Esophagus mucosa (tissue), 1 donor: ENCODE measurements around the gene VIPAS39. TPM values are rescaled to one million over a fixed set of nuclear protein-coding genes. Genes with fewer than 3 reads are reported as not detected.

Source experiments
- ATAC-seq: fragments of 200-7000 bp; cut with Tn5 transposase; one replicate; pipeline ENCODE4 v1.9.1; 2020
- total RNA-seq: library from RNA; stranded (reverse); gene quantifications from one replicate; pipeline ENCODE4 v1.2.4, GENCODE V29; 2023
- donor health status: DM: yes; HTN: yes; CAD: no.

VIPAS39 gene
- total RNA-seq = 11.9 TPM

DNA sequence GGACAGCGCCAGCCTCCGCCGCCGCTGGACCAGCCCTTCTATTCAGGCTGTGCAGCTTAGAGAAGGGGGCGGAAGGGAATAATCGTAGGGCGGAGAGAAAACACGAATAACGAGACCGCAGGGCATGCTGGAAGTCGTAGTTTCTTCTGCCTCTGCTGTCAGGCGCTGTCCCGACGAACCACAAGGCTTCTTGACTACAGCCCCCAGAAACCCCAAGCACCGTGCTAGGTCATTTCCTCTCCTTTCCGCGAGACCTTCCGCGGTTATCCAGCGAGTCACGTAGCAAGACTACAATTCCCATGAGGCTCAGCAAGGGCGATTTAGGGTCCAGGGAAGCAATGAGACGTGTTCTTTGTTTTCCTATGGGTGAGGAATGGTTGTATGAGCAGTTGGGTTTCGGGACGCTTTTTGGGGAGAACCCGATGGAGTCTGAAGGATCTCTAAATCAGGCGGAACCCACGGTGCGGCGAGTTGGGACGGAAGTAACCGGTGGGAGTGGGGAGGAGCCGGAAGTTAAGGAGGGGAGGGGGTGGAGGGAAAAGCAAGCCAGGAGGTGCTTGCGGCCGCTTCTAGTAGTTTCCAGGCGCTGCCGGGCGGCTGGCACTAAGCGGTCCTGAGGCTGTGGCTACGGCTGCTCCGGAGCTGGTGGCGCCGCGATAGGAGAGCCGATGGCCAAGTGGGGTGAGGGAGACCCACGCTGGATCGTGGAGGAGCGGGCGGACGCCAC is at the start of gene VIPAS39, which contains the start of gene AHSA1:
VIPAS39 (minus strand) TSS at position 80 of the 727 bp plus-strand sequence. CDS start 3,499 bp downstream, outside the sequence.
AHSA1 (plus strand) TSS at position 572 of the 727 bp plus-strand sequence; CDS start at position 669, 97 bp downstream.
- ATAC-seq = peak; percentile 99

DNA sequence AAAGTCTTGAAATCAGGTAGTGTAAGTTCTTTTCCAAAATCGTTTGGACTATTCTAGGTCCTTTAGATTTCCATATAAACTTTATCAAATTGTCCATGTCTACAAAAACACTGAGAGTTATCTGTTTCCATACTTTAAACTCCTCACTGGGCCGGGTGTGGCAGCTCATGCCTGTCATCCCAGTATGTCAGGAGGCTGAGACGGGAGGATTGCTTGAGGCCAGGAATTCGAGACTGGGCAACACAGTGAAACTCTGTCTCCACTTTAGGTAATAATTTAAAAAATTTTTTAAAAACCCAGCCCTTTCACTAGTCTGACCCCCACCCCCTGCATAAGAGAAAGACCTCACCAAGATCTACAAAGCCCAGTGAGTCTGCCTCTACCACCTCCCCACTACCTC is 47.6 kb upstream of the VIPAS39 start:
- no peak for ATAC-seq

DNA sequence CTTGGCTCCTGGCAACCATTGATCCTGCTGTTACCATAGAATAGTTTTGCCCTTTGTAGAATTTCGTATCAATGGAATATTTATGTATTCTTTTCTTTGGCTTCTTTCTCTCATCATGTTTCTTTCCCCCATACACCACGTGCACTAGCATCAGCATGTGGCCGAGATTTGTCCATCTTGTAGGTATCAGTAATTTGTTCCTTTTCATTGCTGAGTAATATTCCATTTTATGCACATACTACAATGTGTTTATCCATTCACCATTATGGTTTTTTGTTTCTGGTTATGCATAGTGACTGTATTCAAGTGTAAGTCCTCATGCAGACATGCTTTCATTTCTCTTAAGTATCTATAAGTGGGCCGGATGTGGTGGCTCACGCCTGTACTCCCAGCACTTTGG is 45.7 kb upstream of the VIPAS39 start:
- no peak for ATAC-seq

DNA sequence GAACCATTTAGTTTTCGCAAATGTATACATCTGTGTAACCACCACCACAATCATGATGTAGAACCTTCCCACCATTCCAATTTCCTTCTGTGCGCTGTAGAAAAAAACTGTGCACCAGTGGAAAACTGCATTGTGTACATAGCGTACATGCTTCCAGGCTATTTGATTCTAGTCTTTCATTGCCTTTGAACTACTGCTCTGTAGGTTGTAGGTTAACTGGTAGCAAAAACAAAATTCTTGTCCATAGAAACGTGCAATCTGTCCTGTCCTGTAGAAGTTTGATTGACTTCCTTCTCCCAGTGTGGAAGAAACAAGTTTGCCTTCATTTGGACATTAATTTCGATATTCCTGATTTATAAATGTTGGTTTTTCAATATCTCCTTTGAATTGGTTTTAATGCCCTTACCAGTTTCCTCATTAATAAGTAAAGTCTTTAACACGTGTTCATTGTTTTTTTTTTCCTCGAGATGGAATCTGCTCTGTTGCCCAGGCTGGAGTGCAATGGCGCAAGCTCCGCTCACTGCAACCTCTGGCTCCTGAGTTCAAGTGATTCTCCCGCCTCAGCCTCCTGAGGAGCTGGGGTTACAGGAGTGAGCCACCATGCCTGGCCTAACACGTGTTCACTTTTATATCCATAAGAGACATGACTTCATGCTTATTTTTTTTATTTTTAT is 44.8 kb upstream of the VIPAS39 start:
- no peak for ATAC-seq

DNA sequence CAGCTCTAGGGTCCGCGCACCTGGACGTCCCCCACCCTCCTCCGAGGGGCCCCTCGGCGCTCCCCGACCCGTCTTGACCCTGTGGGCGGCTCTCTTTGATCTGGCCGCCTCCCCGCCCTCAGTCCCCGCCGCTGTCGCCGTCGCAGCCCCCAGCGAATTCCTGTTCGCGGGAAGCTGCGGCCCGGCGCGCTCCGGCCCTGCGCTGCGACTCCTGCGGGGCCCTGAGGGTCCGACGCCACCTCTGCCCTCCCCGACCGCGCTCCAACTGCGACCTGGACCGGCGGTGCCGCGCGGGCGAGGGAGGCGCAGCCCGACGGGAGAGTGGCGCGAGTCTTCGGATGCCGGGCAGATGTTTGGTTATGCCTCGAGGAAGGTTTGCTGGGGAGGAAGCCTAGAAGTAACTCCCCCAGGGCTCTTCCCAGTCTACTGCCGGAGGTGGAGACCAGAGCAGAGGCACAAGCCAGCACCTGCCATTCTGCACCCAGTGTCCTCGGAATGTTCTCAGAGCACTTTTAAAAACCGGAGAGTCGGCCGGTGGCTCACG is 41.7 kb upstream of the VIPAS39 start:
- ATAC-seq = peak; percentile 34

DNA sequence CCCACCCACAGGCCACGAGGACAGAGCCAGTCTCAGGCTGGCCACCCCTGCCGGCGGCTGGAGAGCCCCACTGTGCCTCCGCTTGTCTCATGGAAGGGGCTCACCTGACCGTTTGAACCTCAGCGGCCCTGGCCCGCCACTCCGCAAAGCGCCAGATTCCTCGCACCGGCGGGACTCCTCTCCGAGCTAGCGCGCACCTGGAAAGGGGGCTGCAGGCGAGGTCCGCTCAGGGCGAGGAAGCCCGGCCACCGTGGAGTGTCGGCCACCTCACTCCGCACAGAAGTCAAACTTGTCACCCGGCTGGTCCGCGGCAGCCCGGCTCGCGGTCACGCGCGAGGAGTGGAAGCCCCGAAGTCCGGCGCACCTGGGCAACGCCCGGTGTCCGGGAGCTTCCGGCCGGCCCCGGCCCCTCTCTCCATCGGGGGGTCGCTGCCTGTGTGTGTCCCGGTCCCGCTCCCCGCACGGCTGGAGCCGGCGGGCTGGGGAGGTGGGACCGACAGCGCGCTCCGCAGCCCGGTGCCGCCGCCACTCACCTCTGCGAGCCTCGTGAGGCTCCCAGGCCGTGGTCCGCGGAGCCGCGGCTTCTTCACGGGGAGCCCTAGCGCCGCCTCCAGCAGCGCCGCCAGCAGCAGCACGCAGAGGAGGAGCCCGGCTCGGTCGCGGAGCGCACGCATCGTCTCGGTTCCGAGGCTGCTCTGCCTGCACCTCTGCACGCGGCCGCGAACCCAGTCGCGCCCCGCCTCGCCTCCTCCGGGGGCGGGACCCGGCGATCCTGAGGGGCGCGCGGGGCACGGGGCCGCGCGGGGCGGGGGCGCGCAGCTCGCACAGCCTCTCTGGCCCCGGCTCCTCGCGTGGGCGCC is 40.9 kb upstream of the VIPAS39 start, which contains the start of gene ISM2:
ISM2 (minus strand) TSS at position 697 of the 860 bp plus-strand sequence; CDS start at position 674, 23 bp downstream.
- peak; percentile 76 for ATAC-seq

DNA sequence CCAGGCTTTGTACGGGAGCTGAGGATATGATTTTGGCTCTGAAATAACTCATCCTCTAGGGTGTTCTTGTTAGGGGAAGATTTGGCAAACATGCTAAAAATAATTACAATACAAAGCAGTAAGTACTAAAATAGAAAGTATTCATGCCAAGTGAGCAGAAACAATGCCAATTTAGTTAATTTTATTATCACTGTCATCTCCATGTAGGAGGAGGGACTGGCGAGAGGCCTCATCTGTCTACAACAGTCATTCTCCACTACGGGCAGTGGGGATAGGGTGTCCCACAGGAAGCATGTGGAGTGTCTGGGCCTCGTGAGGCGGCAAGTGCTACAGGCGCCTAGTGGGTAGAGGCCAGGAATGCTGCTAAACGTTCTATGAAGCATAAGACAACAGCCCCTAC is 37.9 kb upstream of the VIPAS39 start:
- no peak for ATAC-seq

DNA sequence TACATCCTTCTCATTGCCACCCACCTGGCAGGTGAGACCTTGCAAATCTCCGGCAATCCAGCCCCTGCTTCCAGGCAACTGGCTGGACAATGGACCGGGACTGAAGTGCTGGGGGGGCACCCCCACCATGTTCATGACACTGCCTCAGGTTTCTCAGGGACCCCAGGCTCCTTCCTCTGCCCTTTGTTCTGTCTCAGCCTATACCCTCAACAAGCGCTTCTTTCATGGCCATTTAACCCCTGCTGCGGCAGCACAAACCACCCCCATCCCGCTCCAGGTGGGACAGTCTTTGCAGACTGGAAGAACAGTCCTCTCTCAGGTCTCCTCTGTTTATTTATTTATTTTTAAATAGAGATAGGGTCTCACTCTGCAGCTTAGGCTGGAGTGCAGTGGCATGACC is 33.7 kb upstream of the VIPAS39 start:
- no peak for ATAC-seq

DNA sequence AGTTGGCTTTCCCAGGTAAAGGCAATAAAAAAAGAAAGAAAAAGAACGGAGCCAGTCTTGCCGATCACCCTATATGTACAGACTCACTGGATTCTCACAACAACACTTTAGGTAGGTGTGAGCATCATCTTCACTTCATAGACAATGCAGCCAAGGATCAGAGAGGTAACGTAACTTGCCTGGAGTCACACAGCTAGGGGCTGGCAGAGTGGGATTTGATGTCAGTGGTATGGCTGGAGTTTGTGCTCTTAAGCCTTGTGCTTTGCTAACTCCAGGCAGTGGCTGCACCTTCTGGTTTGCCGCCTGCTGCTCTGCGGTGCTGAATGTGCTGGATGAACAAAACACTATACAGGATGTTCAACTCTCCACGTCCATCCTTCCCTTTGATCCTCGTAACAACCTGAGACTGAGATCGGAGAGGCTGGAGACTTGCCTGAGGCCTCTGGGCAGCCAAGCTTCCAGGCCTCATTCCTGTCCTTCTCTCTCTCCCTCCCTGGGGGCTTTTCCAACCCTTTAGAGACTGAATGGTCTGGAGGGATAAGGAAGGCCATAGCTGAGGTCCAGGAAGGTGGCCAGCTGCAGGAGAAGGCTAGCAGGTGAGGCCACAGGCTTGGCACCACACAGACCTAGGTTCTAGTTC is 33.1 kb upstream of the VIPAS39 start:
- ATAC-seq = no peak

DNA sequence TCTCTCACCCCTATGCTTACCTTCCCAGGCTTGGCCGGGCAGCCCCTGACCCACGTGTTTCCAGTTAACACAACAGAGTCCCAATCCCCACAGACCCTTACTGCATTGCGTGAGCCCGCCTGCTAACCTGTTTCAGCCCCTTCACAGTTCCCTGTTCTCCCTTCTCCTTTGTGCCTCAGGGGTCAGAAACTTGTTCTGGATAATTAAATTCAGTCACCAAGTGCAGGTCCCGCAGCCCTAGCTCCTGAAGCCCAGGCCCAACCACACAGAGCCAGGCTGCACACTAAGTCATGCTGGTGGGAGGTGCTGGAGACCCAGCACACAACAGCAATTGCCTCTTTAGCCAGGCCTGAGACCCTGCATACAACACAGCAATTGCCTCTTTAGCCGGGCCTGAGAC is 31.6 kb upstream of the VIPAS39 start:
- ATAC-seq = no peak

DNA sequence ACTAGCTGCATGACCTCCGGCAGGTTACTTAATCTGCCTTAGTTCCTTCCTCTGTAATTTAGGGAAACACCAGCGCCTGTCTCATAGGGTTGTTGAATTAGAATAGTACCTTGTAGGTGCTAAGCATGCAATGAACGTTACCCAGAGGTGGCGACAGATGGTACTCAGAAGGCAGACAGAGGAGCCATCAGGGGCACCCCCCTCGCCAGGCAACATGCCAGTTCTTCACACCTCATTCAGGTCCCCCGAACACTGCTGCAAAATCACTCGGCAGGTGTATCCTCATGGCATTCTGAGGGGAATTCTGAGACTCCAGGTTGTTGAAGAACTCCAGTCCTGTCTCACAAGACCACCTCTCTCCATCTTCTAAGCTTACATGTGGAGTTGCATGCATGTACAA is 31.2 kb upstream of the VIPAS39 start:
- ATAC-seq = no peak

DNA sequence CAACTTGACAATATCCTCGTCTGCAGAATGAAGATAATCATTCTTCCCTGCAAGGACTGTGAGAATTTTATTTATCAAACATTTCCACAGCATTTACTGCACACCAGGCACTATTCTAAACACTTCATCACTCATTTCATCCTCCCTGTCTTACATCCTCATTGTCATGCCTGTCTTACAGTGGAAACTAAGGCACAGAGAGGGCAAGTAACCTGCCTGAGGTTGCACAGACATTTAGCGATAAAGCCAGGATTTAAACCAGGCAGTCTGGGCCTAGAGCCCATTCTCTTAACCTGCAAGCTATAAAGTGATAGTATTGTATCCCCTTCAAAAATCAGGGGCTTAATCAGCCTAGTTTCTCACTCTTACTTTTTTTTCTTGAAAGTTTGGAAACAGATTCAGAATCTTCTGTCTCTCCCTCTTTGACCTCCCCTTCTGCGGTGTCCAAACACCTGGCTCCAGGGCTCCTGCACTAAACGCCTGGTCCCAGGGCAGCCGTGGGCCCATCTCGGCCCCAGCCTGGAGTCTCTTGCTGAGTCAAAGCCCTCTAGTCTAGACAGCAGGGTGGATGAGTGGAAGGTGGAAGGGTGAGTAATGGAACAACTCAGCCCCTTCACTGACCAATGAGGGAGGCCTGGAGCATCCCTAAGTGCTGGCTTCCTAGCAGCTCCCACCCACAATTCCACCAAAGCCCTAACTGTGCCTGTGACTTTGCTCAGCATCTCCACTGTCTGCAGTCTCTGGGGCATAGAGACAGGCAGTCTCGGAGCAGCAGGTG is 28.7 kb upstream of the VIPAS39 start:
- peak; percentile 26 for ATAC-seq

DNA sequence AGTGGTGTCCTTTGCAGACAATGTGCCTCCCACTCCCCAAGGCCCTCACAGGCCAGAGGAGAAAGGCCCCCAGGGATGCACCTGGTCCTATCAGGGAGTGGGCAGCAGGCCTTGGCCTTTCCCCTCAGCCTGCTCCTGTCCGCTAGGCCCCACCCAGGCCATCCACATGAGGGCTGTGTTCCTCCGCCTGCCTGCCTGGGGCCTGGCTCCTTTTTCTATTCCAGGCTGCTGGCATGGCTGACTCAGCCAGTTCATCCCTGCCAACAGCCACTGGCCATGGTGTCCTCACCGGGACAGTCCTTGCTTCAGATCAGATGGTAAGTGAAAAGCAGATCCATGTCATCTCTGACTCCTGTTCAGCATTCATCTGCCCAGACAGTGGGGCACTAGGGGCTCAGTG is 27.9 kb upstream of the VIPAS39 start:
- no peak for ATAC-seq

DNA sequence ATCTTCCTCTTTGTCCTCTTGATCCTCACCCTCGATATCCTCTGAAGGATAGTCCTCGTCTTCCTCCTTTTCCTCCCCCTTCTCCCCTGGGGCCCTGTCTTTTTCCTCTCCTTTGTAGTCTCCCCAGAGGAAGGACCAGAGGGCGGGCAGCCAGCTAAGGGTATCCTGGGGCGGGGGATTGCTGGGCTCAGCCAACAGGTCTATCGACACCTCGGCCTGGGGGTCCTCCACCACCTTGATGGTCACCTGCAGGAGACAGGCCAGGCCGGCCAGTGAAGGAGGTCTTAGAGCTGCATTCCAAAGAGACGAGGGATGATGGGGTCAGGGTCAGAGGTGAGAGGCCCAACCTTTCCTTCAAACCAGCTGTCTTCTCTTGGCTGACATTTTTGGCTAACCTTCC is 25.0 kb upstream of the VIPAS39 start:
- no peak for ATAC-seq

DNA sequence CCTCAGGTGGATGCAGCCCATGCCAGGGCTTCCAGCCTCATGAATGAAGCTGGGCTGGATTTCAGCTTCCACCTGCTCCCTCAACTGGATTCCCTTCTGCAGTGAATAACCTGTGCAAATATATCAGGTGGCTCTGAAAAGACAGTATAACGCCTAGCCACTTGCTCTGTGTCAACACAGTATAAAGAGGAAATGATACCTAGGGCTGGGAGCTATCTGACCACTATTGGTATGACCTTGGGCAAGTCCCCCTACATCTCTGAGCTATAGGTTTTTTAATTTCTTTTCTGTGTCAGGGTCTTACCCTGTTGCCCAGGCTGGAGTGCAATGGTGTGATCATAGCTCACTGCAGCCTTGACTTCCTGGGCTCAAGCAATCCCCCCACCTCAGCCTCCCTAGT is 21.4 kb upstream of the VIPAS39 start:
- ATAC-seq = no peak

DNA sequence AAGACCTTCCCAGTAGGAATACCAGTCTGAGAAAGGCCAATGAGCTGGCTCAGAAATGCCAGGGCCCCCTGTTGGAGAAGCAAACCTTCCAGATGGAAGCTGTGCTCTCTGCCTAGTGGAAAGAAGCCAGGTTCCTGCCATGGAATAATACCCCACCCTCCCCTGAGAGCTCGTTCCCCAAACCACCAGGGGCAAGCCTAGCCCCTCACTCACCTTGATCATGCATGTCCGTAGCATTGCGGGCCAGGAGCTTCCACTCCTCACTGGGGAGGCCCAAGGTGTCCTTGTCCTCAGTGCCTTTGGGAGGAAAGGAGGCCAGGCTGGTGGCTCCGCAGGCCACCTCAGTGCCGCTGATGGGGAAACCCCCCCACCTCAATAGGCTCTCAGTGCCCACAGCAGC is 20.6 kb upstream of the VIPAS39 start:
- ATAC-seq = no peak

DNA sequence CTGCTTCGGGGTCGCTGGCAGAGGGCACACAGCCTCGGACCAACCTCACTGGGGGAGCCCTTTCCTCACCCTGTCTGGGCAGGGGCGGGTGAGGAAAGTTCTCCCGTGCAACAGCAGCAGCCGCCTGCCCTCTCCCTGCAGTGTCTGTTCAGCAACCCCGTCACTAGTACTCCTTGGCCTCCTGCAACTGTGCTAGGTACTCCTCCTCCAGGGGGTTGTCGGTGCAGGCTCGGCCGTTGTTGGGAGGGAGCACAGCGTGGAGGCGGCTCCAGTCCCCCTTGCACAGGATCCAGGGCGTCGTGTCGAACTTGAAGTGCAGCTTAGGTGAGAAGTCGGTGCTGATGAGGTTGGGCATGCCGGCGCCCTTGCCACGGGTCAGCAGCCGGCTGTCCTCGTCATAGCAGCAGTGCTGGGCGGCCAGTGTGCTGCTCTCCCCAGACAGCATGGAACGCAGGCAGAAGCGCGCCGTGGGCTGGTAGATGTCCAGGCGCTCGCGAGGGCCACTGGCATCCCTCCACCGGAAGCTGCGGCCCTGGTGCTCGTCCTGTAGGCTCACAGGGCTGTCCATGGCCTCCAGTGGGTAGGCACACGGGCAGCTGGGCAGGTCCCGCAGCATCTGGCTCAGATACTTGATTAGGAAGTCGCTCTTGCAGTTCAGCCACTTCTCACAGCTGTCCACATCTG is 18.2 kb upstream of the VIPAS39 start:
- no peak for ATAC-seq

DNA sequence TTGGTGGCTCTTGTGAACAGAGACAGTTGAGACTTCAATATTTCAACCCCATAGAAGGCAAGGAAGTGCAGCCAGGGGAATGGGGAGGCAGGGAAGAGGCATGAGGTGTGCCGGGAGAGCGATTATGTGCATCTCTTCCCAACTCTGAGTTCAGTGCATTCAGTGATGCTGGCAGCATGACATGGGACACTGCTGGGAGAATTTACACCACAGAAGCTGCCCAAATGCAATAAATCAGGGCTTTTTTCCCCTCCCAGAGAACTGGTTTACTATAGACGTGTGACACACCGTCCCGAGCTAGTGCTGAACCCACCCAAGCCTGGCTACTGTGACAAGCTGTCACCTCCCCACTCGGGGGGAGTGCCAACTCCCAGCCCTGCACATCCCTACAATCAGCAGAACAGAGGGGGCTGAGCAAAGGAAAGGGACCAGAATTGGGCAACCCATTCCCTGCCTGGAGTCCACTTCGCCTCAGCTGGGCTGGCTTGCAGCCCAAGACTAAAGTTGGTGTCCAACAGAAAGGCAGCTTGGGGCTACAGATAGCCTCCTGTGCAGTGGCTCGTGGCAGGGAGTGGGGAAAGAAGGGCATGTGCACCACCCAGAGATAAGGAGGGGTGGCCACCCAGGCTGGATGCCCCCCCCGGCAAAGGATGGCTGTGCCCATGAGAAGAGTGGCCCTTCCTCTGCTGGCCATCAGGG is 17.2 kb upstream of the VIPAS39 start:
- no peak for ATAC-seq

DNA sequence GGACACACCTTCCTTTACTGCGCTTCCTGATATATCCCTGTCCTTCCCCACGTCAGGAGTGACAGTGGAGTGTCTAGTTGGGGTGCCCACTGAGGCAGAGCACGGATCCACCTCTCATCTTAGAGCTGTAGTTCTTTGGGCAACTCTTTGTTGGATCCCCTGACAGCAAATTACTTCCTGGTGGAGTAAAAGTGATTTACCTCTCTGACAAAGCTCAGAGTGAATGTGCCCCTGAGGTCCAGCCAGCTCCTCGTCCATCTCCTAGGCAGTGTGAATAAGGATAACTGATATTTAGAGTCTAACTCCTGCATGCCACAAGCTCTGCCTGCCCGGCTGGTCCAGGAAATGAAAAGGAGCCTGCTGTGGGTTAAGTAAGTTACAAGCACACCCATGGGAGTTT is 16.5 kb upstream of the VIPAS39 start:
- no peak for ATAC-seq

DNA sequence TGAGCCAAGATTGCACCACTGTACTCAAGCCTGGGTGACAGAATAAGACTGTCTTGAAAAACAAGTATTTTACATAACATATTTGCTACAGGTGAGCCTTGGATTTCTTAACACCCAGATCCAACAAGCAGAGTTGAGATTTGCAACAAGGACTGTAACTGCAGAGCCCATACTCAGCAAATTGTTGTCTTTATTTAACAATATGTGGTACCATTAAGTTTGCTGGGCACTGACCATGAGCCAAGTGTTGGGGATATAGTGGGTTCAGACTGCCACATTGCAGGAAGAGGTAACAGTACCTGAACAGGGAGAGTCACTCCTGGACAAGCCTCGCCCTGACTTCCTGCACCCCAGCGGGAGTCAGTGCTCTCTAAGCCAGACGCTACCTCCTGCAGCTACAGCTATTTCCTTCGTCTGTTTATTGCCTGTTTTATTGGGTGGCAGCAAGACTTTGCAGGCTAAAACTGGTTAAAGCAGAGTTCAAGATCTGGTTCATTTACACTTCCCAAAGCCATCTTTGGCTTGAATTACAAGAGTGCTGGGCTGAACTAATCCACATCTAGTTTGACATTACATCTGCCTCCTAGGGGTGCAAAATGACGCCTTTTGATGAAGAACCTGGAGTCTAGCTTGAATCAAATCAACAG is 12.9 kb upstream of the VIPAS39 start:
- peak; percentile 88 for ATAC-seq
